H1 (cell line): ENCODE measurements around the gene PHACTR2. TPM values are rescaled to one million over a fixed set of nuclear protein-coding genes. Genes with fewer than 3 reads are reported as not detected.

Source experiments
- CTCF ChIA-PET: fragments of 300-600 bp; sonication (Branson Sonifier 250); formaldehyde crosslinking; loops from one replicate; lab custom pipeline; 2021; ENCODE audit not compliant: partially characterized antibody; lab: Charles Lee
- POLR2A ChIA-PET: fragments of 300-600 bp; sonication (Branson Sonifier 250); formaldehyde crosslinking; loops from one replicate; lab custom pipeline; 2021; ENCODE audit warnings: inconsistent platforms; ENCODE audit not compliant: partially characterized antibody; lab: Charles Lee
- DNase-seq, 2 experiments: peaks; one replicate each; pipeline versions ENCODE4 v3.0.0 to v3.0.0-alpha.2; 2010 to 2022; ENCODE audit warnings: low spot score in 2 of 2, low read depth in 1 of 2, mixed read lengths in 1 of 2
- FAIRE-seq: peaks from 2 replicates; lab custom pipeline; 2011; peaks lifted over from hg19 to GRCh38; lab: Jason Lieb, UNC
- H2AFZ ChIP-seq: 2 replicates; pipeline ENCODE4 v1.8.1; 2012; ENCODE audit warnings: low read length, inconsistent platforms
- H2AK5ac ChIP-seq: 2 replicates; pipeline ENCODE4 v1.6.1; 2013; ENCODE audit warnings: low read depth, low read length
- H2BK120ac ChIP-seq: replicated peaks from 2 replicates; pipeline ENCODE3; 2013; ENCODE audit warnings: low read depth, low read length, inconsistent platforms
- H2BK12ac ChIP-seq: 2 replicates; pipeline ENCODE4 v1.6.1; 2013; ENCODE audit warnings: low read depth, low read length
- H2BK15ac ChIP-seq: 2 replicates; pipeline ENCODE4 v1.6.1; 2013; ENCODE audit warnings: low read length
- H2BK20ac ChIP-seq: 2 replicates; pipeline ENCODE4 v1.6.1; 2013; ENCODE audit warnings: low read length
- H2BK5ac ChIP-seq: 2 replicates; pipeline ENCODE4 v1.6.1; 2013; ENCODE audit warnings: low read depth, low read length
- H3K14ac ChIP-seq: 2 replicates; pipeline ENCODE4 v1.6.1; 2013; ENCODE audit warnings: inconsistent platforms; ENCODE audit not compliant: insufficient read length
- H3K18ac ChIP-seq: 2 replicates; pipeline ENCODE4 v1.6.1; 2013; ENCODE audit warnings: low read length; ENCODE audit errors: extremely low read depth
- H3K23ac ChIP-seq: 2 replicates; pipeline ENCODE4 v1.6.1; 2013; ENCODE audit warnings: inconsistent platforms; ENCODE audit not compliant: insufficient read length
- H3K23me2 ChIP-seq: 2 replicates; pipeline ENCODE4 v1.6.1; 2013; ENCODE audit warnings: low read depth, low read length
- H3K27ac ChIP-seq: 2 replicates; pipeline ENCODE4 v1.6.1; 2011; ENCODE audit warnings: low read depth, low read length, inconsistent platforms
- H3K27me3 ChIP-seq, 4 experiments: replicated peaks in 1 of 4; 1 replicate in 1 of 4; 2 replicates in 3 of 4; pipeline versions ENCODE4 v1.6.1 to v1.8.1; 2011 to 2013; ENCODE audit warnings: low read length in 3 of 4, mild to moderate bottlenecking in 3 of 4, inconsistent platforms in 2 of 4, mixed read lengths in 2 of 4, moderate library complexity in 1 of 4; ENCODE audit not compliant: control insufficient read depth in 3 of 4, insufficient read depth in 3 of 4; ENCODE audit errors: extremely low read depth in 1 of 4
- H3K36me3 ChIP-seq, 4 experiments: 2 replicates each; pipeline versions ENCODE4 v1.6.1 to v1.8.1; 2011 to 2013; ENCODE audit warnings: mild to moderate bottlenecking in 4 of 4, low read length in 3 of 4, moderate library complexity in 2 of 4, control low read depth in 1 of 4, inconsistent platforms in 1 of 4; ENCODE audit not compliant: insufficient read depth in 4 of 4, control insufficient read depth in 2 of 4
- H3K4ac ChIP-seq: replicated peaks from 2 replicates; pipeline ENCODE3; 2013; ENCODE audit warnings: low read length, low read depth, mixed read lengths, inconsistent platforms; ENCODE audit not compliant: insufficient read length
- H3K4me1 ChIP-seq, 4 experiments: replicated peaks in 1 of 4; 1 replicate in 1 of 4; 2 replicates in 3 of 4; pipeline versions ENCODE4 v1.6.1 to v1.8.1; 2011 to 2013; ENCODE audit warnings: low read length in 3 of 4, inconsistent platforms in 2 of 4, mixed read lengths in 1 of 4; ENCODE audit not compliant: insufficient read depth in 4 of 4, control insufficient read depth in 3 of 4
- H3K4me2 ChIP-seq, 2 experiments: 2 replicates each; pipeline versions ENCODE4 v1.6.1 to v1.8.1; 2011 to 2013; ENCODE audit warnings: low read depth in 2 of 2, low read length in 2 of 2, control low read depth in 1 of 2, inconsistent platforms in 1 of 2, mild to moderate bottlenecking in 1 of 2; ENCODE audit not compliant: insufficient read depth in 1 of 2
- H3K4me3 ChIP-seq, 4 experiments: fragments of 200-600, 300-600 bp in 1 of 4; sonication (generic), shearing (Covaris generic), sonication (Bioruptor Twin) in 1 of 4; 2 replicates each; pipeline versions ENCODE4 v1.5.1 to v1.8.1; 2011 to 2016; ENCODE audit warnings: low read length in 4 of 4, low read depth in 3 of 4, control low read depth in 2 of 4, inconsistent platforms in 2 of 4, mild to moderate bottlenecking in 2 of 4, mixed read lengths in 1 of 4, moderate library complexity in 1 of 4; ENCODE audit not compliant: insufficient read depth in 2 of 4; ENCODE audit errors: extremely low read depth in 1 of 4
- H3K56ac ChIP-seq: replicated peaks from 2 replicates; pipeline ENCODE3; 2013; ENCODE audit warnings: low read depth, mild to moderate bottlenecking, mixed read lengths, low read length, inconsistent platforms; ENCODE audit not compliant: insufficient read length
- H3K79me1 ChIP-seq: 2 replicates; pipeline ENCODE4 v1.6.1; 2013; ENCODE audit warnings: low read depth, low read length, control low read depth
- H3K79me2 ChIP-seq, 2 experiments: 2 replicates each; pipeline versions ENCODE4 v1.6.1 to v1.8.1; 2012 to 2013; ENCODE audit warnings: low read length in 2 of 2, mild to moderate bottlenecking in 2 of 2, inconsistent platforms in 1 of 2; ENCODE audit not compliant: insufficient read depth in 2 of 2, control insufficient read depth in 1 of 2
- H3K9ac ChIP-seq, 4 experiments: replicated peaks in 1 of 4; 1 replicate in 1 of 4; 2 replicates in 3 of 4; pipeline versions ENCODE4 v1.6.1 to v1.8.1; 2011 to 2013; ENCODE audit warnings: low read depth in 3 of 4, low read length in 3 of 4, control low read depth in 2 of 4, mild to moderate bottlenecking in 2 of 4, moderate library complexity in 2 of 4, inconsistent platforms in 1 of 4; ENCODE audit errors: extremely low read depth in 1 of 4
- H3K9me3 ChIP-seq, 2 experiments: 2 replicates each; pipeline versions ENCODE4 v1.6.1 to v1.8.1; 2012 to 2013; ENCODE audit warnings: mild to moderate bottlenecking in 2 of 2, moderate library complexity in 2 of 2, control low read depth in 1 of 2, inconsistent platforms in 1 of 2, low read depth in 1 of 2, low read length in 1 of 2, mixed read lengths in 1 of 2; ENCODE audit not compliant: insufficient read depth in 2 of 2
- H4K20me1 ChIP-seq, 2 experiments: replicated peaks in 1 of 2; 2 replicates each; pipeline versions ENCODE3 to v1.8.1; 2011 to 2013; ENCODE audit warnings: inconsistent platforms in 2 of 2, low read length in 2 of 2, mild to moderate bottlenecking in 1 of 2; ENCODE audit not compliant: insufficient read depth in 2 of 2, control insufficient read depth in 1 of 2
- H4K5ac ChIP-seq: 2 replicates; pipeline ENCODE4 v1.6.1; 2013; ENCODE audit warnings: low read length, low read depth, mixed read lengths, inconsistent platforms; ENCODE audit not compliant: insufficient read length
- H4K8ac ChIP-seq: 2 replicates; pipeline ENCODE4 v1.8.0; 2013; ENCODE audit warnings: mild to moderate bottlenecking, moderate library complexity, low read length, inconsistent platforms; ENCODE audit not compliant: insufficient read depth; ENCODE audit errors: extremely low read depth
- H4K91ac ChIP-seq: replicated peaks from 2 replicates; pipeline ENCODE3; 2013; ENCODE audit warnings: low read length, mixed read lengths, inconsistent platforms; ENCODE audit not compliant: insufficient read length
- MAFK ChIP-seq: IDR thresholded peaks from 2 replicates; pipeline ENCODE4 v1.6.1; 2012; ENCODE audit warnings: low read depth, mild to moderate bottlenecking, improper control_type of control experiment, low read length
- SIN3A ChIP-seq, 2 experiments: IDR thresholded peaks in 1 of 2; conservative IDR thresholded peaks in 1 of 2; 2 replicates each; pipeline ENCODE4 v1.6.1; 2011 to 2012; ENCODE audit warnings: low read length in 2 of 2, improper control_type of control experiment in 1 of 2, low read depth in 1 of 2, mild to moderate bottlenecking in 1 of 2
- YY1 ChIP-seq: IDR thresholded peaks from 2 replicates; pipeline ENCODE4 v1.6.1; 2011; ENCODE audit warnings: low read depth, mild to moderate bottlenecking, low read length
- WGBS, 2 experiments: shearing (Covaris generic) in 1 of 2; methylation state at CpG; one replicate each; pipeline versions ENCODE4 v1.1.6 to v1.1.7; 2013 to 2015; ENCODE audit warnings: low lambda C conversion rate in 2 of 2, mixed read lengths in 2 of 2, inconsistent platforms in 1 of 2, low coverage in 1 of 2, missing lambda C conversion rate in 1 of 2; ENCODE audit not compliant: insufficient replicate concordance in 2 of 2, insufficient coverage in 1 of 2, insufficient read length in 1 of 2; ENCODE audit errors: extremely low coverage in 1 of 2, missing lambda C conversion rate in 1 of 2; 5-methylcytosine and 5-hydroxymethylcytosine counted together
- polyA plus RNA-seq, 7 experiments: library from polyadenylated mRNA; depleted of rRNA in 3 of 7; stranded (reverse) in 5 of 7; unstranded in 2 of 7; fragments of >200 nt in 5 of 7; fragments of 200-250 nt in 2 of 7; gene quantifications; 1 replicate in 5 of 7; 2 replicates in 1 of 7; 4 replicates in 1 of 7; pipeline versions ENCODE4 v1.2.1 to v1.2.3, GENCODE V29; 2011 to 2013; ENCODE audit warnings: missing spikeins in 2 of 7, mixed read lengths in 2 of 7
- total RNA-seq: library from RNA; stranded (reverse); fragmentation: NEBNext Ultra II Directional; extraction: Animal tissue kit (Norgen Biotek cat#: 25700); gene quantifications from 2 replicates; pipeline ENCODE4 v1.2.1, GENCODE V29; 2021

The PHACTR2 gene
- total and polyA plus RNA-seq, 2 of the 8 experiments (the other 6 are each of a cell fraction or from before 2014, with no cell fraction given) = 16.9 to 131 TPM

GRCh38 chr6:143694560-143694959 is 16.8 kb downstream of the PHACTR2 start:
- Histone ChIP-seq H4K20me1 (no peaks in the 10 kb centered on the region), H2BK5ac (no peak overlapping the region), H3K79me1 (peaks cover 2% of the 10 kb centered on the region; the same call in 1 of the 2 replicates), H3K18ac (no peak overlapping the region), H2BK120ac (no peak overlapping the region), H3K56ac (no peak overlapping the region), H4K8ac (no peak overlapping the region), H3K14ac (no peak overlapping the region), H2BK20ac (no peak overlapping the region), H3K79me2 (peaks cover 11 to 97% of the 10 kb centered on the region in 2 experiments), H4K91ac (no peak overlapping the region), H2AFZ (no peak overlapping the region), H3K9me3 (0 out of 4 replicates have a peak, but pooled peaks cover 0 to 4% of the 10 kb centered on the region in 2 experiments), H3K4me2 (no peak overlapping the region), H3K27me3 (no peaks in the 10 kb centered on the region), H3K27ac (no peak overlapping the region), H3K9ac (no peak overlapping the region), H3K4me3 (no peak overlapping the region), H3K4ac (no peak overlapping the region), H3K36me3 (no peaks in the 10 kb centered on the region; a peak in 2 of 8 replicates), H2BK12ac (no peak overlapping the region), H3K23me2 (peaks cover 1% of the 10 kb centered on the region; the same call in 1 of the 2 replicates), H2BK15ac (no peak overlapping the region), H2AK5ac (no peak overlapping the region), H3K4me1 (peaks cover 2 to 17% (median 15%) of the 10 kb centered on the region in 4 experiments; a peak in 6 of 7 replicates), H3K23ac (no peak overlapping the region), H4K5ac (no peak overlapping the region)
- ChIA-PET CTCF (interaction anchor here (1.0 kb wide), 1 partner anchor 126 kb away, joined by 3 read pairs; no protein-coding TSS in a partner anchor), POLR2A (no interaction called here)
- DNase-seq = no peak
- WGBS, 2 experiments = 79% methylated on average over 7 of the region's 7 CpGs; no CpG with 5 or more reads in 1 of the 2 experiments
- no peak for FAIRE-seq
- TF ChIP-seq MAFK (no peak), YY1 (no peak), SIN3A (conservative IDR thresholded peaks at IDR 0.05 in 1 of 2, IDR thresholded peaks at IDR 0.05 in 1 of 2; ENCODE audit: low read depth in 1 of 2, low read length in 2 of 2) (no peak)
